Measurements from ENCODE around the gene PNPLA2.

DNA sequence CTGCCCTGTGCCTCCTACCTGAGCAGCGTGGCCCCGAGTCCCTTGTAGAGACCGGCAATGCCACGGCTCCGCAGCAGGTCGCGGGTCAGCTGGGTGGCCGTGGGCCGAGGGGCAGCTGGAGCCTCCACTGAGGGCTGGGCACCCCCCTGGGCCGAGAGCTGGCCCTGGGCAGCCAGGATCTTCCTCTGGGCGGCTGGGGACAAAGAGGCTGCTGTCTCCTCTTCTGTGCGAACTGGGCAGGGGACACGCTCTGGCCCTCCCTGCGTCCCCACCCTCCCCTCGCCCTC is 26.2 kb upstream of the PNPLA2 start:
- no peak for TF ChIP-seq SIN3A (IDR thresholded peaks at IDR 0.05; ENCODE audit: borderline replicate concordance, insufficient read depth, low read length)
- TF ChIP-seq POLR2AphosphoS5 (IDR thresholded peaks at IDR 0.05; ENCODE audit: low read depth, low read length), result no peak
- TF ChIP-seq, protein P1, sequence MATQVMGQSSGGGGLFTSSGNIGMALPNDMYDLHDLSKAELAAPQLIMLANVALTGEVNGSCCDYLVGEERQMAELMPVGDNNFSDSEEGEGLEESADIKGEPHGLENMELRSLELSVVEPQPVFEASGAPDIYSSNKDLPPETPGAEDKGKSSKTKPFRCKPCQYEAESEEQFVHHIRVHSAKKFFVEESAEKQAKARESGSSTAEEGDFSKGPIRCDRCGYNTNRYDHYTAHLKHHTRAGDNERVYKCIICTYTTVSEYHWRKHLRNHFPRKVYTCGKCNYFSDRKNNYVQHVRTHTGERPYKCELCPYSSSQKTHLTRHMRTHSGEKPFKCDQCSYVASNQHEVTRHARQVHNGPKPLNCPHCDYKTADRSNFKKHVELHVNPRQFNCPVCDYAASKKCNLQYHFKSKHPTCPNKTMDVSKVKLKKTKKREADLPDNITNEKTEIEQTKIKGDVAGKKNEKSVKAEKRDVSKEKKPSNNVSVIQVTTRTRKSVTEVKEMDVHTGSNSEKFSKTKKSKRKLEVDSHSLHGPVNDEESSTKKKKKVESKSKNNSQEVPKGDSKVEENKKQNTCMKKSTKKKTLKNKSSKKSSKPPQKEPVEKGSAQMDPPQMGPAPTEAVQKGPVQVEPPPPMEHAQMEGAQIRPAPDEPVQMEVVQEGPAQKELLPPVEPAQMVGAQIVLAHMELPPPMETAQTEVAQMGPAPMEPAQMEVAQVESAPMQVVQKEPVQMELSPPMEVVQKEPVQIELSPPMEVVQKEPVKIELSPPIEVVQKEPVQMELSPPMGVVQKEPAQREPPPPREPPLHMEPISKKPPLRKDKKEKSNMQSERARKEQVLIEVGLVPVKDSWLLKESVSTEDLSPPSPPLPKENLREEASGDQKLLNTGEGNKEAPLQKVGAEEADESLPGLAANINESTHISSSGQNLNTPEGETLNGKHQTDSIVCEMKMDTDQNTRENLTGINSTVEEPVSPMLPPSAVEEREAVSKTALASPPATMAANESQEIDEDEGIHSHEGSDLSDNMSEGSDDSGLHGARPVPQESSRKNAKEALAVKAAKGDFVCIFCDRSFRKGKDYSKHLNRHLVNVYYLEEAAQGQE (IDR thresholded peaks at IDR 0.05; ENCODE audit: insufficient read depth in 1 of 2, low read depth in 2 of 2, low read length in 2 of 2), result no peak
